K562 (cell line): ENCODE results near the gene TPI1. TPM values are rescaled to one million over a fixed set of nuclear protein-coding genes. Genes with fewer than 3 reads are reported as not detected.

Source experiments
- AFF1 ChIP-seq, 2 experiments: fragments of 450-650 bp; IDR thresholded peaks; 2 replicates each; pipeline ENCODE4 v1.6.1; 2018; ENCODE audit warnings: mild to moderate bottlenecking in 2 of 2, low read depth in 1 of 2; ENCODE audit not compliant: partially characterized antibody in 2 of 2
- ATF7 ChIP-seq: fragments of 450-650 bp; IDR thresholded peaks from 2 replicates; pipeline ENCODE4 v1.7.1; 2014; ENCODE audit warnings: mild to moderate bottlenecking, moderate library complexity
- FOXO4 ChIP-seq: fragments of 450-650 bp; formaldehyde crosslinking; IDR thresholded peaks from 2 replicates; pipeline ENCODE4 v1.4.0; 2020; ENCODE audit warnings: mild to moderate bottlenecking, moderate library complexity
- GATAD2B ChIP-seq: fragments of 450-650 bp; IDR thresholded peaks from 2 replicates; pipeline ENCODE4 v1.6.1; 2017; ENCODE audit warnings: mild to moderate bottlenecking, borderline replicate concordance
- HCFC1 ChIP-seq: IDR thresholded peaks from 2 replicates; pipeline ENCODE4 v1.6.1; 2012; ENCODE audit warnings: low read depth, low read length, improper control_type of control experiment
- HES1 ChIP-seq: fragments of 450-650 bp; IDR thresholded peaks from 2 replicates; pipeline ENCODE4 v1.6.1; 2016; ENCODE audit warnings: low read depth, mild to moderate bottlenecking, moderate library complexity
- IRF1 ChIP-seq: sonication (generic); formaldehyde crosslinking; IDR thresholded peaks from 2 replicates; pipeline ENCODE4 v1.8.0; 2022; ENCODE audit warnings: missing genetic modification reagents, mild to moderate bottlenecking, borderline replicate concordance
- LARP7 ChIP-seq: fragments of 450-650 bp; IDR thresholded peaks from 2 replicates; pipeline ENCODE4 v1.6.1; 2016
- MCM3 ChIP-seq: fragments of 450-650 bp; IDR thresholded peaks from 2 replicates; pipeline ENCODE4 v1.6.1; 2016
- OTX1 ChIP-seq: fragments of 450-650 bp; formaldehyde crosslinking; IDR thresholded peaks from 2 replicates; pipeline ENCODE4 v1.4.0; 2022; ENCODE audit warnings: mild to moderate bottlenecking
- POLR2B ChIP-seq: fragments of 450-650 bp; IDR thresholded peaks from 2 replicates; pipeline ENCODE4 v1.6.1; 2018; ENCODE audit warnings: low read depth; ENCODE audit not compliant: partially characterized antibody
- RERE ChIP-seq: sonication (generic); formaldehyde crosslinking; IDR thresholded peaks from 2 replicates; pipeline ENCODE4 v1.8.0; 2023; ENCODE audit warnings: missing genetic modification reagents, mild to moderate bottlenecking, borderline replicate concordance
- WHSC1 ChIP-seq: IDR thresholded peaks from one replicate; pipeline ENCODE4 v1.6.1; 2012; ENCODE audit warnings: low read length, control low read depth, inconsistent platforms
- ZNF12 ChIP-seq: sonication (generic); formaldehyde crosslinking; IDR thresholded peaks from 2 replicates; pipeline ENCODE4 v1.4.0; 2020; ENCODE audit warnings: mild to moderate bottlenecking, missing genetic modification reagents
- polyA plus RNA-seq, 8 experiments: library from polyadenylated mRNA; depleted of rRNA in 4 of 8; stranded (reverse) in 5 of 8; unstranded in 3 of 8; fragments of >200 nt; fragmentation: Nextera tagmentation in 2 of 8; fragmentation: Illumina TruSeq in 1 of 8; extraction: Ambion mirVana in 2 of 8; extraction: Trizol in 1 of 8; gene quantifications; 2 replicates each; pipeline versions ENCODE4 v1.2.1 to v1.2.3, GENCODE V29; 2011 to 2014; ENCODE audit warnings: inconsistent platforms in 1 of 8, missing spikeins in 1 of 8
- total RNA-seq, 7 experiments: library from RNA; depleted of rRNA in 6 of 7; stranded (reverse); fragments of >200 nt in 6 of 7; fragmentation: Illumina TruSeq in 2 of 7; extraction: Trizol in 2 of 7; gene quantifications; 2 replicates each; pipeline versions ENCODE4 v1.2.1 to v1.2.3, GENCODE V29; 2011 to 2021; ENCODE audit warnings: low replicate concordance in 1 of 7

The TPI1 gene
- total and polyA plus RNA-seq, 9 of the 15 experiments (the other 6 are each of a cell fraction or from before 2014, with no cell fraction given), result 662 to 4,971 (median 892) TPM

- 0 out of 2 replicates have a peak, but pooled peaks have one; percentile 5 for TF ChIP-seq OTX1
- TF ChIP-seq GATAD2B, result no peak
- no peak for TF ChIP-seq WHSC1
- TF ChIP-seq MCM3, result no peak
- TF ChIP-seq AFF1 (IDR thresholded peaks at IDR 0.05; ENCODE audit: low read depth in 1 of 2, partially characterized antibody in 2 of 2), result no peak
- TF ChIP-seq ZNF12 (CRISPR knock-in tag), result no peak
- TF ChIP-seq HES1, result no peak
- TF ChIP-seq LARP7, result no peak
- no peak for TF ChIP-seq IRF1 (CRISPR knock-in tag)
- TF ChIP-seq POLR2B, result no peak
- TF ChIP-seq RERE (CRISPR knock-in tag), result no peak
- TF ChIP-seq ATF7, result no peak
- no peak; the same call in 1 of the 2 replicates for TF ChIP-seq HCFC1
- no peak for TF ChIP-seq FOXO4
These were observed 4.0 kb downstream of the TPI1 start (continued) for GRCh38 chr12:6871052-6871957.
